Skeletal muscle satellite cell (primary cell): ENCODE measurements around the gene HNRNPUL1.

Source experiments
- H3K27me3 ChIP-seq: 2 replicates; pipeline ENCODE4 v1.7.0; 2013; ENCODE audit warnings: low read length; ENCODE audit not compliant: control insufficient read depth, insufficient read depth
- H3K36me3 ChIP-seq: 2 replicates; pipeline ENCODE4 v1.7.0; 2013; ENCODE audit warnings: mild to moderate bottlenecking, control low read depth, low read length; ENCODE audit not compliant: insufficient read depth
- H3K4me1 ChIP-seq: 2 replicates; pipeline ENCODE4 v1.7.0; 2013; ENCODE audit warnings: low read length; ENCODE audit not compliant: control insufficient read depth, insufficient read depth
- H3K4me2 ChIP-seq: 2 replicates; pipeline ENCODE4 v1.7.0; 2013; ENCODE audit warnings: mild to moderate bottlenecking, low read length
- H3K4me3 ChIP-seq: 2 replicates; pipeline ENCODE4 v1.7.0; 2013; ENCODE audit warnings: low read length
- H3K9ac ChIP-seq: 2 replicates; pipeline ENCODE4 v1.7.0; 2013; ENCODE audit warnings: mild to moderate bottlenecking, low read depth, low read length, moderate library complexity
- H3K9me3 ChIP-seq: replicated peaks from 2 replicates; pipeline ENCODE4 v1.7.0; 2013; ENCODE audit warnings: mild to moderate bottlenecking, control low read depth, low read length

HNRNPUL1 gene

DNA sequence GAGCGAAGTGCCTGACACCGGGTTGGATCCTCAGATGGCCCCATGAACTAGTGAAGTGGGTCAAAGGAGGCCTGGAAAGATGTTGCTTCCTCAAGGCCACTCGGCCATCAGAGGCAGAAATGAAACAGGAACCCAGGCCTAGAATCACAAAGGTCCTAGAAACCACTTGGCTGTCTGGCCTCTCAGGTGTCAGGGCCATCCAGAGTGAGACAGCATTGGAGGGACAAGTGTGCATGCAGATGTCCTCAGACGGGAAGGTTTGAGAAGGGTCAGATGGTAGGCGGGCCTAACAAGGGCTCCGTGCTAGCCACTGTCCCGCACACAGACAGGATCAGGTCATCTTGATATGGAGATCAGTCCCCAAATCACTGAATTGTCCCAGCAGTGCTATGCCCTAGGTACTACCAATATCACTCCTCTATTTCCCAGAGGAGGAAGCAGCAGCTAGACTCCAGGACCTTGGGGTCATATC lies 60.1 kb downstream of the HNRNPUL1 start:
- peak overlapping the region; percentile 37 for H3K4me3 ChIP-seq
- H3K4me1 ChIP-seq, result peaks cover 89% of the 10 kb centered on the region
- peak overlapping the region; percentile 76 for H3K4me2 ChIP-seq
- no peaks in the 10 kb centered on the region for H3K27me3 ChIP-seq
- H3K9ac ChIP-seq, result peak overlapping the region; percentile 86
- H3K36me3 ChIP-seq, result peaks cover 48% of the 10 kb centered on the region
- H3K9me3 ChIP-seq, result no peaks in the 10 kb centered on the region

DNA sequence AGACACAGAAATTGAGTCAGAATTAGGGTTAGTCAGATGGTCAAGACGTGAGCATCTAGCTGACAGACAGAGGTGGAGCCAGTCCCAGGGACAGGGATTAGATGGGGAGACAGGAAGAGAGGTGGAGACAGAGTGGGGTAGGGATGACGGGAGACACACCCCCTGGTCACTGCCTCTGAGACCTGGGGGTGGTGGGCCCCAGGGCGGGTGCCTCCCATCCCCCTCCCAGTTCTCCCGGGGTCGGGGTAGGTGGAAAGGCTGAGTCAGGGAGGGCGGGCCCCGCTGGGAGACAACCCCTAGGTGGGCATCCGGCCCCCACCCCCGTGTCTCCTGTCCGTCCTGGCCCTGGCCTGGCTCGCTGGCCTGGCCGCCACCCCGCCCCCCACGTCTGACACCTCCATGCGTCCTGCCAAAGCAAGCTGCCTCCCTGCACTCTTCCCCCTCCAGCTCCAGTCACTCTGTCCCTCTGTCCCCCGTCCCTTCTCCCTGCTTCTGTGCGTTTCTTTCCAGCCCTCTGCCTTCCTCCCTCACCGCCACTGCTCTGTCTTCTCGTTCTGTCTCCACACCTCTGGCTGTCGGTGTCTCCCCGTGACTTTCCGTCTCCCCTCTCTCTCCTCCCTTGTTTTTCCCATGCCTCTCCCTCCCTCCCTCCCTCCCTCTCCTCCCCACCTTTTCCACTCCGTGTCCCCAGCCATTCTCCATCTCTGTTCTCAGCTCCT lies 60.9 kb downstream of the HNRNPUL1 start:
- Histone ChIP-seq H3K27me3 (no peaks in the 10 kb centered on the region), H3K36me3 (peaks cover 41% of the 10 kb centered on the region), H3K4me2 (peak overlapping the region; percentile 76), H3K9ac (peak overlapping the region; percentile 86), H3K4me1 (peaks cover 85% of the 10 kb centered on the region), H3K9me3 (no peaks in the 10 kb centered on the region), H3K4me3 (peak overlapping the region; percentile 48)

GRCh38 chr19:41325640-41325946 lies 61.4 kb downstream of the HNRNPUL1 start:
- peak overlapping the region; percentile 48 for H3K4me3 ChIP-seq
- peak overlapping the region; percentile 86 for H3K9ac ChIP-seq
- peaks cover 82% of the 10 kb centered on the region for H3K4me1 ChIP-seq

GRCh38 chr19:41325947-41326706 lies 62.0 kb downstream of the HNRNPUL1 start:
- peak overlapping the region; percentile 76 for H3K4me2 ChIP-seq
- H3K9me3 ChIP-seq, result no peaks in the 10 kb centered on the region
- peak overlapping the region; percentile 86 for H3K9ac ChIP-seq
- no peaks in the 10 kb centered on the region for H3K27me3 ChIP-seq
- peaks cover 77% of the 10 kb centered on the region for H3K4me1 ChIP-seq
- peak overlapping the region; percentile 48 for H3K4me3 ChIP-seq
- H3K36me3 ChIP-seq, result peaks cover 36% of the 10 kb centered on the region

More at GRCh38 chr19:41325640-41325946, 61.4 kb downstream of the HNRNPUL1 start:
- H3K36me3 ChIP-seq, result peaks cover 40% of the 10 kb centered on the region
- H3K27me3 ChIP-seq, result no peaks in the 10 kb centered on the region
- H3K4me2 ChIP-seq, result peak overlapping the region; percentile 76
- no peaks in the 10 kb centered on the region for H3K9me3 ChIP-seq

GRCh38 chr19:41327076-41327575 lies 63.0 kb downstream of the HNRNPUL1 start:
- Histone ChIP-seq H3K36me3 (peaks cover 38% of the 10 kb centered on the region), H3K4me1 (peaks cover 67% of the 10 kb centered on the region), H3K9me3 (no peaks in the 10 kb centered on the region), H3K27me3 (no peaks in the 10 kb centered on the region), H3K4me2 (peak overlapping the region; percentile 76), H3K4me3 (peak overlapping the region; percentile 12), H3K9ac (peak overlapping the region; percentile 12)

DNA sequence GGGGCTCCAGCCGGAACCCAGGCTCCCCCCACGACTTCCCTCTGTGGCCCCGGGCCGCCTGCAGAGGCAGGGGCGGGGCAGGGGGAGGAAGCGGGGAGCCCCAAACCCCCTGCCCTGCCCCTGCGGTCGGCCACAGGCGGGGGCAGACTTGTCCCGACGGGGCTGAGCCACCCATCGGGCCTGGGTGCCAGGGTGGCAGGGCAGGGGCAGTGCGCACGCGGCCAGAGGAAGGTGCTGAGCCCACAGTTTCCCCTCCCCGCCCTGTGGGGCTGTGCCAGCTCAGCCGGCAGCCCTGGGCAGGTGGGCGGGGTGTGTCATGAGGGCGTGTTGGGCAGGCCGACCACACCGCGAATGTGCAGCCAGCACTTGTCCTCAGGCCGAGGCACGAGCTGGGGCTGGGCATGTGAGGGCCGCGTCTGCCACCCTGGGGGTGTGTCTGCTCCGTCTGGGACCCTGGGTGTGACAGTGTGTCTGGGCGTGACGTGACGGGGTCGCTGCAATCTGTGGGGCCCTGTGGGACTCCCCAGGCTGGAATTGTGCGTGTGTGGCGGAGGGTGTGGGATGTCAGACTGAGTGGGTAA lies 63.5 kb downstream of the HNRNPUL1 start:
- Histone ChIP-seq H3K4me3 (peak overlapping the region; percentile 12), H3K4me2 (peak overlapping the region; percentile 76), H3K27me3 (no peaks in the 10 kb centered on the region), H3K9ac (peak overlapping the region; percentile 12), H3K36me3 (peaks cover 39% of the 10 kb centered on the region), H3K4me1 (peaks cover 62% of the 10 kb centered on the region), H3K9me3 (no peaks in the 10 kb centered on the region)

- Histone ChIP-seq H3K36me3 (peaks cover 36% of the 10 kb centered on the region), H3K27me3 (no peaks in the 10 kb centered on the region), H3K4me2 (peak overlapping the region; percentile 76), H3K9ac (peak overlapping the region; percentile 12), H3K4me3 (peak overlapping the region; percentile 12), H3K9me3 (no peaks in the 10 kb centered on the region), H3K4me1 (peaks cover 55% of the 10 kb centered on the region)
These were observed 64.1 kb downstream of the HNRNPUL1 start for GRCh38 chr19:41328157-41328841.

- Histone ChIP-seq H3K36me3 (peaks cover 40% of the 10 kb centered on the region), H3K4me1 (peaks cover 50% of the 10 kb centered on the region), H3K4me3 (no peak overlapping the region), H3K9ac (no peak overlapping the region), H3K9me3 (no peaks in the 10 kb centered on the region), H3K27me3 (no peaks in the 10 kb centered on the region), H3K4me2 (no peak overlapping the region)
These were observed 64.7 kb downstream of the HNRNPUL1 start for GRCh38 chr19:41328842-41329225.

DNA sequence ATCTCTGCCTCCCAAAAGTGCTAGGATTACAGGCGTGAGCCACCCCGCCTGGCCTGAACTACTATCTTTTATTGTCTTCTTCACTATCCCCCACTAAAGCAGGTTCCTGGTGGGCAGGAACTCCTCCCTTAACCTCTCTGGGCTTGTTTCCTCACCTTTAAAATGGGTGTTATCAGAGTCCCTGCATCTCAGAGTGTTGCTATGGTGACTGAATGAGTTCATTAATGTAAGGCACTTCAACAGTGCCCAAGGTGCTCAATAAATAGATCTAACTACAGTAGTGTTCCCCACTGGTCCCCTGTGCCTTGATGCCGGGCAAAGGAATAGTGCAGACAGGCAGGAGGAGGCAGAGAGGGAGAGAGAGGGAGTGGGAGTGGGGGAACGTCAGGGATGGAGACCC lies 66.3 kb downstream of the HNRNPUL1 start:
- H3K4me3 ChIP-seq, result no peak overlapping the region
- H3K4me2 ChIP-seq, result no peak overlapping the region
- peaks cover 34% of the 10 kb centered on the region for H3K4me1 ChIP-seq
- no peak overlapping the region for H3K9ac ChIP-seq
- H3K27me3 ChIP-seq, result no peaks in the 10 kb centered on the region
- H3K9me3 ChIP-seq, result no peaks in the 10 kb centered on the region
- H3K36me3 ChIP-seq, result peaks cover 40% of the 10 kb centered on the region

DNA sequence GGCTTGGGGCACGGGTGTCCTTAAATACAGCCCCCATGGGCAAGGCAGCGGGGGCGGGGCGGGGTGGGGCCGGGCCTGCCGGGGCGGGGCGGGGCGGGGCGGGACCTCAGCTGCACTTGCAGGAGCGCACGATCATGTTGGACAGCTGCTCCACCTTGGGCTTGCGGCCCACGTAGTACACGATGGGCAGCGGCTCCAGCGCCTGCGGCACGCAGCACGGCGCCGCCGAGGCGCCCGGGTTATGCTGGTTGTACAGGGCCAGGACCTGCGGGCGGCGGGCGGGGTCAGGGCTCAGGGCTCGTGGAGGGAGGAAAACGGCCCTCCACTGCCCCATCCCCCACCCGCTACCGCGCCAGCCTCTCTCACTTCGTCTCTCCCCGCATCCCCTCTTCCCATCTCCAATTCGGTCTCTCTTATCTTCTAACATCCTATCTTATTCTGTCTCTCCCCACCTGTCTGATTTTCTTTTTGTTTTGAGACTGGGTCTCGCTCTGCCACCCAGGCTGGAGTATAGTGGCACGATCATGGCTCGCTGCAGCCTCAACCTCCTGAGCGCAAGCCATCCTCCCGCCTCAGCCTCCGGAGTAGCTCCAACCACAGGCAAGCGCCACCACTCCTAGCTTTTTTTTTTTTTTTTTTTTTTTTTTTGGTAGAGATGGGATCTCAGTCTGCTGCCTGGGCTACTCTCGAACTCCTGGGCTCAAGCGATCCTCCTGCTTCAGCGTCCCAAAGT lies 66.9 kb downstream of the HNRNPUL1 start:
- Histone ChIP-seq H3K9ac (no peak overlapping the region), H3K9me3 (no peaks in the 10 kb centered on the region), H3K36me3 (peaks cover 43% of the 10 kb centered on the region), H3K4me1 (peaks cover 27% of the 10 kb centered on the region), H3K4me2 (no peak overlapping the region), H3K4me3 (no peak overlapping the region), H3K27me3 (no peaks in the 10 kb centered on the region)
